Activated CD8-positive, alpha-beta T cell treated with anti-CD3 and anti-CD28 coated beads for 36 hours (primary cell): Measurements from ENCODE around the gene PAPPA2. TPM values are rescaled to one million over a fixed set of nuclear protein-coding genes. Genes with fewer than 3 reads are reported as not detected.

ENCODE experiments used
- ATAC-seq: fragments of 200-7000 bp; cut with Tn5 transposase; one replicate; pipeline ENCODE4 v1.10.0; 2021; ENCODE audit warnings: mild to moderate bottlenecking, moderate library complexity
- CTCF ChIA-PET: fragments of 350-600 bp; sonication (Branson Sonifier 250); formaldehyde crosslinking; loops from one replicate; lab custom pipeline; 2021; ENCODE audit warnings: antibody characterized with exemption; lab: Charles Lee
- POLR2A ChIA-PET: fragments of 350-600 bp; sonication (Branson Sonifier 250); formaldehyde crosslinking; loops from one replicate; lab custom pipeline; 2021; ENCODE audit warnings: antibody characterized with exemption; lab: Charles Lee
- DNase-seq: peaks from one replicate; pipeline ENCODE4 v3.0.0-alpha.2; 2020
- H3K27ac Mint-ChIP-seq: one replicate; pipeline ENCODE4 v1.8.0; 2021; ENCODE audit warnings: mild to moderate bottlenecking, mixed read lengths
- H3K27me3 Mint-ChIP-seq: one replicate; pipeline ENCODE4 v1.8.0; 2021; ENCODE audit warnings: mixed read lengths
- H3K36me3 Mint-ChIP-seq: one replicate; pipeline ENCODE4 v1.8.0; 2021; ENCODE audit warnings: low read depth, mixed read lengths
- H3K4me1 Mint-ChIP-seq: one replicate; pipeline ENCODE4 v1.8.0; 2021; ENCODE audit warnings: low read depth, mixed read lengths
- H3K4me3 Mint-ChIP-seq: one replicate; pipeline ENCODE4 v1.8.0; 2021; ENCODE audit warnings: mild to moderate bottlenecking, moderate library complexity, mixed read lengths
- H3K9me3 Mint-ChIP-seq: one replicate; pipeline ENCODE4 v1.8.0; 2021; ENCODE audit warnings: mixed read lengths
- CTCF ChIP-seq: fragments of 200-600 bp; IDR thresholded peaks from one replicate; pipeline ENCODE4 v1.8.0; 2022; ENCODE audit warnings: antibody characterized with exemption, mild to moderate bottlenecking
- intact Hi-C: fragments of 100-400 bp; cut with micrococcal nuclease; formaldehyde crosslinking; loops from one replicate; pipeline ENCODE4 v1.10.0; 2022
- total RNA-seq, 2 experiments: library from RNA; stranded (reverse); gene quantifications; one replicate each; pipeline ENCODE4 v1.2.3, GENCODE V29; 2021

PAPPA2 gene
- total RNA-seq, 2 experiments from 2014 or later = 0.07 to 0.13 TPM

- intact Hi-C loops = no loop called here
Observed at GRCh38 chr1:176849281-176849680, 386.3 kb downstream of the PAPPA2 start.

GRCh38 chr1:176850871-176851270, 387.9 kb downstream of the PAPPA2 start:
- Mint-ChIP-seq H3K4me1 (no peaks in the 10 kb centered on the region), H3K4me3 (no peak overlapping the region), H3K36me3 (no peaks in the 10 kb centered on the region), H3K9me3 (no peaks in the 10 kb centered on the region), H3K27me3 (no peaks in the 10 kb centered on the region), H3K27ac (no peak overlapping the region)
- TF ChIP-seq CTCF = no peak
- intact Hi-C loops = no loop called here
- CTCF ChIA-PET = no interaction called here
- POLR2A ChIA-PET = no interaction called here
- DNase-seq (no peak), ATAC-seq (no peak)

More at GRCh38 chr1:176849281-176849680, 386.3 kb downstream of the PAPPA2 start:
- no peaks in the 10 kb centered on the region for H3K36me3 Mint-ChIP-seq
- ATAC-seq (no peak), DNase-seq (no peak)
- H3K4me1 Mint-ChIP-seq = no peaks in the 10 kb centered on the region
- TF ChIP-seq CTCF = no peak
- no peaks in the 10 kb centered on the region for H3K9me3 Mint-ChIP-seq
- H3K27ac Mint-ChIP-seq = no peak overlapping the region
- POLR2A ChIA-PET = no interaction called here
- CTCF ChIA-PET = no interaction called here
- H3K4me3 Mint-ChIP-seq = no peak overlapping the region
- H3K27me3 Mint-ChIP-seq = no peaks in the 10 kb centered on the region

- Mint-ChIP-seq H3K27ac (no peak overlapping the region), H3K4me1 (no peaks in the 10 kb centered on the region), H3K36me3 (no peaks in the 10 kb centered on the region), H3K27me3 (no peaks in the 10 kb centered on the region), H3K9me3 (no peaks in the 10 kb centered on the region), H3K4me3 (no peak overlapping the region)
- no peak for DNase-seq
- no peak for ATAC-seq
- TF ChIP-seq CTCF = no peak
- intact Hi-C loops = no loop called here
- ChIA-PET CTCF (no interaction called here), POLR2A (no interaction called here)
Observed at GRCh38 chr1:176852124-176852523, 389.1 kb downstream of the PAPPA2 start.

- intact Hi-C loops = no loop called here
- no peaks in the 10 kb centered on the region for H3K36me3 Mint-ChIP-seq
- H3K4me3 Mint-ChIP-seq = no peak overlapping the region
- ChIA-PET POLR2A (no interaction called here), CTCF (no interaction called here)
- TF ChIP-seq CTCF = no peak
- no peak overlapping the region for H3K27ac Mint-ChIP-seq
- DNase-seq (no peak), ATAC-seq (no peak)
- H3K4me1 Mint-ChIP-seq = no peaks in the 10 kb centered on the region
- H3K27me3 Mint-ChIP-seq = no peaks in the 10 kb centered on the region
- no peaks in the 10 kb centered on the region for H3K9me3 Mint-ChIP-seq
Observed at GRCh38 chr1:176853503-176853902, 390.5 kb downstream of the PAPPA2 start.

GRCh38 chr1:176854121-176854520, 391.1 kb downstream of the PAPPA2 start:
- CTCF ChIA-PET = no interaction called here
- H3K27me3 Mint-ChIP-seq = no peaks in the 10 kb centered on the region

More at GRCh38 chr1:176854121-176854520, 391.1 kb downstream of the PAPPA2 start:
- no peaks in the 10 kb centered on the region for H3K9me3 Mint-ChIP-seq
- no peak overlapping the region for H3K4me3 Mint-ChIP-seq
- no peak for TF ChIP-seq CTCF
- H3K4me1 Mint-ChIP-seq = no peaks in the 10 kb centered on the region
- POLR2A ChIA-PET = no interaction called here
- no peak overlapping the region for H3K27ac Mint-ChIP-seq
- no peaks in the 10 kb centered on the region for H3K36me3 Mint-ChIP-seq
- intact Hi-C loops = no loop called here
- DNase-seq (no peak), ATAC-seq (no peak)
